NOMO-1 treated with dmso at 0.1 percent for 144 hours (cell line): Measurements from ENCODE around the gene CPXM2.

ENCODE experiments used
- DNase-seq: peaks from one replicate; lab custom pipeline; 2025; ENCODE audit not compliant: unreplicated experiment; lab: John Stamatoyannopoulos, UW

Gene CPXM2

DNA sequence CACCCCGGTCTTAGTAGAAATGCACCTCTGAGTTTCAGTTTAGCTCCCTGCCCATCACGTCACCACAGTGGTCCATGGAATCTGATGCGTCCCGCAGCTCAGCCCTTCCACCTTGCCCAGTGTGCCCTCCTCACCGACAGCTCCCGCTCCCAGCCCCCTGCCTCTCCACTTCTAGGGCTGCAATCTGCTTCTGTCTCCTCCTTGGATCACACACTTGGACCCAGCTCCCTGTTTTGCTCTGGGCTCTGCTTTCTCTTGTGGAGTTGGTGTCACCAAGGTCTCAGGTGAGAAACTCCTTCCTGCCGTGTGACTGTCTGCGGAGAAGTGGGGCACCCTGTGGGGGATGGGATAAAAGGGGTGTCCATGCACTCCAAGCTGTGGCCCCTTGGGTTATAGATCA is 187.5 kb downstream of the CPXM2 start:
- DNase-seq, result no peak

DNA sequence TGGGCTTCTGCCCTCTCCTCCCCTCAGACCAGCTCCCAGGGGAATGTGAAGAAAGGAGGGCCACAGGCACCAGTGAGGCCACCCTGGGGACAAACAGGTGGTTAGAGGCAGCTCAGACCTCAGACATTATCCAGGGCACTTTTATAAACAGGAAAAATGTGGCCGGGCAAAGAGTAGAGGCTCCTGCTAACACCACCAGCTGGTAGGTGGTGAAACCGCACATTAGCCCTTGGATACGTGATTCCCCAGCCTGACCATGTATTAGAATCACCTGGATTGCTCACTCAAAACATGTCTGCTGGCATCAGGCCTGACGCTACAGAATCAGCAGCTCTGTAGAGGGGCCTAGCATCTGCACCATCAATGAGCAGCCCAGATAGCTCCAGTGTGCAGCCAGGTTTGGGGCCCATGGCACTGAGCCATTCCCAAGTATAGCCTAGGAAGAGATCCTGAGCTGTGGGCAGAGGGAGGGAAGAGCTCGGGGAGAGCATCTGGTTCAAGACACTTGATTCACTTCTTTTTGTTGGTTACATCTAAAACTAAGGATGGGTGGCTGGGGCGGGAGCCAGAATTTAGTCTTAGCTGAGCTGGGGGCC is 188.3 kb downstream of the CPXM2 start:
- DNase-seq, result no peak
